Stimulated activated CD4-positive, alpha-beta T cell treated with anti-CD3 and anti-CD28 coated beads, TNF-alpha, amount 100 ng/mL, for 1 hour (primary cell): ENCODE results near the gene EPHB1.

ENCODE experiments used
- DNase-seq, 3 donors: peaks; one replicate each; pipeline ENCODE4 v3.0.0-alpha.2; 2020; ENCODE audit warnings: low read depth in 3 of 3, low spot score in 1 of 3

EPHB1 gene

GRCh38 chr3:135235541-135235940, 440.5 kb downstream of the EPHB1 start:
- DNase-seq: no peak

- no peak for DNase-seq
Observed at GRCh38 chr3:135237371-135238143, 442.5 kb downstream of the EPHB1 start.

- DNase-seq: no peak
Observed at GRCh38 chr3:135238236-135238830, 443.3 kb downstream of the EPHB1 start.

- no peak for DNase-seq
Observed at GRCh38 chr3:135238871-135239614, 444.0 kb downstream of the EPHB1 start.

- no peak for DNase-seq
Observed at GRCh38 chr3:135239615-135239884, 444.5 kb downstream of the EPHB1 start.

- no peak for DNase-seq
Observed at GRCh38 chr3:135240426-135240825, 445.4 kb downstream of the EPHB1 start.

GRCh38 chr3:135242285-135242684, 447.2 kb downstream of the EPHB1 start:
- DNase-seq: no peak

GRCh38 chr3:135243616-135244015, 448.6 kb downstream of the EPHB1 start:
- no peak for DNase-seq

GRCh38 chr3:135246027-135246426, 451.0 kb downstream of the EPHB1 start:
- no peak for DNase-seq

- no peak for DNase-seq
Observed at GRCh38 chr3:135248213-135248612, 453.2 kb downstream of the EPHB1 start.

- DNase-seq: no peak
Observed at GRCh38 chr3:135249186-135249585, 454.1 kb downstream of the EPHB1 start.

GRCh38 chr3:135258916-135259315, 463.9 kb downstream of the EPHB1 start:
- DNase-seq: no peak

- no peak for DNase-seq
Observed at GRCh38 chr3:135260025-135260424, 465.0 kb downstream of the EPHB1 start.

- DNase-seq: no peak
Observed at GRCh38 chr3:135261214-135261775, 466.2 kb downstream of the EPHB1 start.

GRCh38 chr3:135261916-135262315, 466.9 kb downstream of the EPHB1 start:
- DNase-seq: no peak

GRCh38 chr3:135262441-135262840, 467.4 kb downstream of the EPHB1 start:
- DNase-seq: no peak

GRCh38 chr3:135263331-135263730, 468.3 kb downstream of the EPHB1 start:
- no peak for DNase-seq

- no peak for DNase-seq
Observed at GRCh38 chr3:135267487-135267886, 472.4 kb downstream of the EPHB1 start.

GRCh38 chr3:135268941-135269532, 474.0 kb downstream of the EPHB1 start:
- DNase-seq: no peak

GRCh38 chr3:135271177-135272025, 476.3 kb downstream of the EPHB1 start:
- DNase-seq: no peak
